Neural cell (in vitro differentiated cells): ENCODE measurements around the gene RPS4Y2.

Experiments
- CTCF ChIP-seq: fragments of 450-650 bp; IDR thresholded peaks from 2 replicates; pipeline ENCODE4 v1.5.1; 2014; ENCODE audit warnings: antibody characterized with exemption, mild to moderate bottlenecking, moderate library complexity; ENCODE audit not compliant: poor library complexity, severe bottlenecking
- EP300 ChIP-seq: fragments of 450-650 bp; conservative IDR thresholded peaks from 2 replicates; pipeline ENCODE4 v1.6.1; 2014; ENCODE audit warnings: antibody characterized with exemption, mild to moderate bottlenecking, moderate library complexity; ENCODE audit not compliant: poor library complexity, severe bottlenecking
- POLR2AphosphoS5 ChIP-seq: IDR thresholded peaks from 2 replicates; pipeline ENCODE4 v1.6.1; 2012
- RAD21 ChIP-seq: fragments of 450-650 bp; conservative IDR thresholded peaks from 2 replicates; pipeline ENCODE4 v1.6.1; 2014; ENCODE audit warnings: antibody characterized with exemption, mild to moderate bottlenecking, moderate library complexity
- REST ChIP-seq: IDR thresholded peaks from 2 replicates; pipeline ENCODE4 v1.6.1; 2012; ENCODE audit warnings: borderline replicate concordance
- TAF1 ChIP-seq: IDR thresholded peaks from 2 replicates; pipeline ENCODE4 v1.6.1; 2012; ENCODE audit warnings: low read depth

GRCh38 chrY:20770755-20771154 lies 14.8 kb downstream of the RPS4Y2 start:
- no peak for TF ChIP-seq CTCF
- no peak for TF ChIP-seq EP300
- no peak for TF ChIP-seq POLR2AphosphoS5
- no peak for TF ChIP-seq REST
- TF ChIP-seq RAD21, result no peak
- TF ChIP-seq TAF1, result no peak
